ENCODE measurements around the gene SLC45A1.

DNA sequence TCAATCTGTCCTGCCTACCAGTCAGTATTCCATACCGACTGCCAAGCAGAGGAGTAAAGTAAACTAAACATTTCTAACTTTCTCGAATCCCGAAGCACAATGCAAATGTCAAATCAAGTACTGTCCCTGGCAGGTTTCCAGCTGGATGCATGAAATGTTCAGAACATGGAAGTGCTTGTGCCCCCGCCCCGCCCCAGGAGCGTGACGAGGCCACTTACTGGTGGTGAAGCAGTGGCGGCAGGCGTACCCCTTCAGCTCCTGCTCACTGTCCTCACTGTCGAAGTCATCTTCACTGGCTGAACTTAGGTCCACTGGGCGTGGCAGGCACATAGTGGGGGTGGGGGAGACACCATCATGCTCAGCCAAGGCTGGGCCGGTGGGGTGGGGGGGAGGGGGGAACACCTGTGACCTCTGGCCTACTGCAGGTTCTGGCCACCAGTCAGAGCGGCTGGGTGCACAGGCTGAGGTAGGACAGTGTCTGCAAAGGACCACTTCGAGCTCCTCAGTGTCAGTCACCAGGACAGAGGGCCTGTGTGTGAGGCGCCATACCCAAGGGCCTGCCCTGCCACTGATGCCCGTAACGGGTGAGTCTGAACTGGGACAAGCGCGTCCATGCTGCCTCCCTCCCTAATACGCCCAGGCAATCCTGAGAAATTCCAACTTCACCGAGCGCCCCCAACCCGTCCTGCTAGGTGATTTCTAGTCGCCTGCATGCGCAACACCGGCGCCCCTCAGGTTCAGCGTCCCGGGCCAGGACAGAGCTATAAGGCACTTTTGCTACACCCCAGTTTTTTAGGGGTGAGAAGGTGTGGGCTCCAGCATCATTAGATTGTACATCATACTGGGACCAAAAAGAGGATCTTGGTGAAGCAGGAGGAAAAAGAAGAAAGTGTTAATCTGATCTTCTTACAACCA lies 46.9 kb downstream of the SLC45A1 start:
- TF ChIP-seq EZH2 (IDR thresholded peaks at IDR 0.05; ENCODE audit: borderline replicate concordance), result no peak
- TF ChIP-seq, protein P1, sequence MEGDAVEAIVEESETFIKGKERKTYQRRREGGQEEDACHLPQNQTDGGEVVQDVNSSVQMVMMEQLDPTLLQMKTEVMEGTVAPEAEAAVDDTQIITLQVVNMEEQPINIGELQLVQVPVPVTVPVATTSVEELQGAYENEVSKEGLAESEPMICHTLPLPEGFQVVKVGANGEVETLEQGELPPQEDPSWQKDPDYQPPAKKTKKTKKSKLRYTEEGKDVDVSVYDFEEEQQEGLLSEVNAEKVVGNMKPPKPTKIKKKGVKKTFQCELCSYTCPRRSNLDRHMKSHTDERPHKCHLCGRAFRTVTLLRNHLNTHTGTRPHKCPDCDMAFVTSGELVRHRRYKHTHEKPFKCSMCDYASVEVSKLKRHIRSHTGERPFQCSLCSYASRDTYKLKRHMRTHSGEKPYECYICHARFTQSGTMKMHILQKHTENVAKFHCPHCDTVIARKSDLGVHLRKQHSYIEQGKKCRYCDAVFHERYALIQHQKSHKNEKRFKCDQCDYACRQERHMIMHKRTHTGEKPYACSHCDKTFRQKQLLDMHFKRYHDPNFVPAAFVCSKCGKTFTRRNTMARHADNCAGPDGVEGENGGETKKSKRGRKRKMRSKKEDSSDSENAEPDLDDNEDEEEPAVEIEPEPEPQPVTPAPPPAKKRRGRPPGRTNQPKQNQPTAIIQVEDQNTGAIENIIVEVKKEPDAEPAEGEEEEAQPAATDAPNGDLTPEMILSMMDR (IDR thresholded peaks at IDR 0.05; ENCODE audit: poor library complexity), result no peak
- TF ChIP-seq EZH2phosphoT487 (IDR thresholded peaks at IDR 0.05; ENCODE audit: low read depth, severe bottlenecking, unreplicated experiment), result no peak
